Keratinocyte (primary cell): Measurements from ENCODE around the gene SORL1.

ENCODE experiments used
- EZH2 ChIP-seq: IDR thresholded peaks from one replicate; pipeline ENCODE4 v1.6.1; 2012; ENCODE audit warnings: inconsistent platforms, mild to moderate bottlenecking, low read length, moderate library complexity
- TF ChIP-seq, protein P1 (sequence below), 3 experiments: IDR thresholded peaks in 1 of 3; conservative IDR thresholded peaks in 1 of 3; optimal IDR thresholded peaks in 1 of 3; 2 replicates in 2 of 3; 3 replicates in 1 of 3; pipeline versions ENCODE3 to v1.5.1; 2011; ENCODE audit warnings: low read length in 3 of 3, mild to moderate bottlenecking in 3 of 3, moderate library complexity in 2 of 3, control low read depth in 1 of 3, inconsistent platforms in 1 of 3; ENCODE audit not compliant: insufficient read depth in 2 of 3; ENCODE audit errors: extremely low read depth in 1 of 3

DNA sequence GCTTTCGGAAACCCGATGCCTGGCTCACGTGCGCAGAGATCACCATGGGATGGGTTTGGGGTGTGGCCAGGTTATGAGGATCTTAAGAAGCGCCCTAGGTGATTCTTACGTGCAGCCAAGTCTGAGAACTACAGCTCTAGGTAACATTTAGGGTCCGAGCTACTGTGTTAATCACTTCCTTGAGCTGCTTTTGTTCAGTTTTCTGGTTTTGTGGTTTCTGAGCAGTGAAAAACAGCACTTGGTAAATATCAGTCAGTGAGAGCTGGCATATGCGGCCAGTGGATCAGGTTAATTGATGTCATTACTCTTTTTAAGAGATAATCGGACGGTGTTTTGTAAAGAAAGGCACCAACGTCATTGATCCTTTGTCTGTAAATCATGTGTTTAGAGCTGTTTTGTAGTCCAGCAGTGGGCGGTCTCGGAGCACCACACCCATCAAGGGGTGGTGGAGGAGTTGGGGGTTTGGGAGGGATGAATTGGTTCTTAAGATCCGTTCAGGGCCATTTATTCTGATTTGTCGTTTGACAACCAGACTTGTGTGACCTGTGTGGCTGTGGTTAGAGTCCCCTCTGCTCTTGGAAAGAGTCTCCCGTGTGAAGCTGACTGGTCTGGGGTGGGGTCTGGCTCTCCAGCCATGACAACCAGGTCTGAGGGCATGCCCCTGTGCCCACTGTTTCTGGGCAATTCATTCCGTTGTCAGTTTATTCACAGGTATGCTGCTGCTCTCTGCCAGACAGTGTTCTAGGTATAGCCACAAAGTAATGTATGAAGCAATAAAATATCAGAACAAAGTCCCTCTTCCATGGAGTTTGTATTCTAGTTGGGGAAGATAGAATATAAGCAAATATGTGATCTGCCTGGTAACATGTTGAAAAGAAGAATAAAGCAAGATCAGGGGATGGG lies 62.6 kb downstream of the SORL1 start:
- TF ChIP-seq, protein P1, sequence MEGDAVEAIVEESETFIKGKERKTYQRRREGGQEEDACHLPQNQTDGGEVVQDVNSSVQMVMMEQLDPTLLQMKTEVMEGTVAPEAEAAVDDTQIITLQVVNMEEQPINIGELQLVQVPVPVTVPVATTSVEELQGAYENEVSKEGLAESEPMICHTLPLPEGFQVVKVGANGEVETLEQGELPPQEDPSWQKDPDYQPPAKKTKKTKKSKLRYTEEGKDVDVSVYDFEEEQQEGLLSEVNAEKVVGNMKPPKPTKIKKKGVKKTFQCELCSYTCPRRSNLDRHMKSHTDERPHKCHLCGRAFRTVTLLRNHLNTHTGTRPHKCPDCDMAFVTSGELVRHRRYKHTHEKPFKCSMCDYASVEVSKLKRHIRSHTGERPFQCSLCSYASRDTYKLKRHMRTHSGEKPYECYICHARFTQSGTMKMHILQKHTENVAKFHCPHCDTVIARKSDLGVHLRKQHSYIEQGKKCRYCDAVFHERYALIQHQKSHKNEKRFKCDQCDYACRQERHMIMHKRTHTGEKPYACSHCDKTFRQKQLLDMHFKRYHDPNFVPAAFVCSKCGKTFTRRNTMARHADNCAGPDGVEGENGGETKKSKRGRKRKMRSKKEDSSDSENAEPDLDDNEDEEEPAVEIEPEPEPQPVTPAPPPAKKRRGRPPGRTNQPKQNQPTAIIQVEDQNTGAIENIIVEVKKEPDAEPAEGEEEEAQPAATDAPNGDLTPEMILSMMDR (optimal IDR thresholded peaks at IDR 0.05 in 1 of 3, IDR thresholded peaks at IDR 0.05 in 1 of 3, conservative IDR thresholded peaks at IDR 0.05 in 1 of 3; ENCODE audit: extremely low read depth in 1 of 3, insufficient read depth in 2 of 3, low read length in 3 of 3): no peak
- TF ChIP-seq EZH2: no peak
